Measurements from ENCODE around the gene NCKAP5.

The NCKAP5 gene

DNA sequence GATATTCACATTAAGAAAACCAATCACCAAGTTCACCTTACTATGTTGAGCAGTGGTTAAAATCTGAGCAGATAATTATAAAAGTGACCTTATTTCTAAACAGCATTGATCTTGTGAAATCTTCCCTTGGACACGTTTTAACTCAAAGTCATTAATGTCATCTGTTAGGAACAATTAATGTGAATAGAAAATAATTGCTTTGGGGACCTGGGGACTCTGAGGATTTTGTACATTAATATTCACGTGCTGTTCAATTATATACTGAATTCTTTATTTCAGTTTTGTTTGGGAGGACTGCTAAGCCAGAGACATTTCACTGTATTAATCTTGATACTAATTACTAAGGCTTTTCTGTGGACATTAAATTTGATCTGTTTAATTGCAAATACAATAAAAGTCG, 771.2 kb downstream of the NCKAP5 start:
- no peak for ATAC-seq (replicated peaks; ENCODE audit: extremely low read depth, poor library complexity, severe bottlenecking)
- Mint-ChIP-seq H3K27me3 (no peaks in the 10 kb centered on the region), H3K27ac (ENCODE audit: low read depth) (no peak overlapping the region), H3K9me3 (peaks cover 6% of the 10 kb centered on the region), H3K36me3 (ENCODE audit: insufficient read depth) (no peaks in the 10 kb centered on the region), H3K4me3 (no peak overlapping the region), H3K4me1 (no peaks in the 10 kb centered on the region)
- no peak for DNase-seq (ENCODE audit: low spot score in 2 of 2)

DNA sequence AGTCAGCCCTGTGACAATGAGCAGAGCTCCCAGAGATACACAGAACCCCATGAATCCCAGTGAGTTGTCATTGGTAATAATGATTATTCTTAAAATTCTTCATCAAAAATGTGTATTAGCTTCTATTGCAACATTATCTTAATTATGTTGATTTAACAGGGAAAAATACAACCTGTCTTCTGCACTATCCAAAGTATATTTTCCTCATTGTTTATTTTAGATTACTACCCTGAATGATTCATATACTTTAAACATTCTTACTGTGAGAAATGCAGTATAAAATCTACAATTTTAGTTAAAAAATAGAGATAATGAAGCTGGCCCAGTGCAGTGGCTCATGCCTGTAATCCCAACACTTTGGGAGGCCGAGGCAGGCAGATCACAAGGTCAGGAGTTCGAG, 773.0 kb downstream of the NCKAP5 start:
- Mint-ChIP-seq H3K4me3 (no peak overlapping the region), H3K36me3 (ENCODE audit: insufficient read depth) (no peaks in the 10 kb centered on the region), H3K27ac (ENCODE audit: low read depth) (no peak overlapping the region), H3K27me3 (no peaks in the 10 kb centered on the region), H3K4me1 (no peaks in the 10 kb centered on the region), H3K9me3 (peaks cover under 1% of the 10 kb centered on the region)
- ATAC-seq (replicated peaks; ENCODE audit: extremely low read depth, poor library complexity, severe bottlenecking) (no peak), DNase-seq (ENCODE audit: low spot score in 2 of 2) (no peak)

DNA sequence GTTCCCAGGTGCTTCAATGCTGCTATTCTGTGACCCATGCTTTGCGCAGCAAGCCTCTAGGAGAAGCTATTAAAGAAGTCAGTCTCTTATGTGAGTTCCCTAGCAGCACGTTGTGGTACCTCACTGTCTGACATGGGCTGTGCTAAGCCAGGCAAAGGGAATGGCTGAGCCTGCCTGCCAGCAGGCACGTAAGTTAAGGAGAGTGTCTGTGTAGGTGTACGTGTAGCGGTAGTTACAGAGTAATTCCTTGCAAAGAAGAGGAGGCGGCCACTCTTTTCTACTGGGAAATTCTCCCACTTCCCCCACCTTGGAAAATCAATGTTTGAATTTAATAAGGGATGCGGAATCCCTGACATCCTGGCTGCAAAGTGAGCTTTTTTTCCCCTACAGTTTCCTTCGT, 774.7 kb downstream of the NCKAP5 start:
- DNase-seq (ENCODE audit: low spot score in 2 of 2) (no peak), ATAC-seq (replicated peaks; ENCODE audit: extremely low read depth, poor library complexity, severe bottlenecking) (no peak)
- H3K9me3 Mint-ChIP-seq, result no peaks in the 10 kb centered on the region
- H3K4me3 Mint-ChIP-seq, result no peak overlapping the region
- H3K4me1 Mint-ChIP-seq, result no peaks in the 10 kb centered on the region
- no peaks in the 10 kb centered on the region for H3K36me3 Mint-ChIP-seq (ENCODE audit: insufficient read depth)
- H3K27ac Mint-ChIP-seq (ENCODE audit: low read depth), result no peak overlapping the region
- no peaks in the 10 kb centered on the region for H3K27me3 Mint-ChIP-seq

DNA sequence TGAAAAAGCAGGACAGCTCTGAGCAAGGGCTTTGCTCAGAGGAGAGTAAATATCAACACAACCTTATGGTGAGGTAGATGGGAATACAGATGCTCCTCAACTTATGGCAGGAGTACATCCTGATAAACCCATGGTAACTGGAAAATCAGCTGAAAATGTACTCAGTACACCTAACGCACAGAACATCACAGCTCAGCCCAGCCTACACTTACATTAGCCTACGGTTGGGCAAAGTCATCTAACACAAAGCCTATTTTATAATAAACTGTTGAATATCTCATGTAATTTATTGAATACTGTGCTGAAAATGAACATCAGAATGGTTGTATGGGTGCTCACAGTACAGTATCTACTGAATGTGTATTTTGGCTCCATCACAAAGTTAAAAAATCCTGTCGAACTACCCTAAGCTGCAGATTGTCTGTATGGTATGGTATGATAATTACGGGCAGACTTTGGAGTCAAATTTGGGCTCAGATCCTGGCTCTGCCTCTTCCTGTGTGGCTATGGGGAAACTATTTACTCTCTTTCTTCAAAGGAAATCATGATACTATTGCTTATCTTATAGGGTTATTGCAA, 778.0 kb downstream of the NCKAP5 start:
- DNase-seq (ENCODE audit: low spot score in 2 of 2) (no peak), ATAC-seq (replicated peaks; ENCODE audit: extremely low read depth, poor library complexity, severe bottlenecking) (no peak)
- no peak overlapping the region for H3K4me3 Mint-ChIP-seq
- H3K9me3 Mint-ChIP-seq, result no peaks in the 10 kb centered on the region
- no peaks in the 10 kb centered on the region for H3K36me3 Mint-ChIP-seq (ENCODE audit: insufficient read depth)
- H3K27me3 Mint-ChIP-seq, result no peaks in the 10 kb centered on the region
- H3K4me1 Mint-ChIP-seq, result no peaks in the 10 kb centered on the region
- no peak overlapping the region for H3K27ac Mint-ChIP-seq (ENCODE audit: low read depth)

DNA sequence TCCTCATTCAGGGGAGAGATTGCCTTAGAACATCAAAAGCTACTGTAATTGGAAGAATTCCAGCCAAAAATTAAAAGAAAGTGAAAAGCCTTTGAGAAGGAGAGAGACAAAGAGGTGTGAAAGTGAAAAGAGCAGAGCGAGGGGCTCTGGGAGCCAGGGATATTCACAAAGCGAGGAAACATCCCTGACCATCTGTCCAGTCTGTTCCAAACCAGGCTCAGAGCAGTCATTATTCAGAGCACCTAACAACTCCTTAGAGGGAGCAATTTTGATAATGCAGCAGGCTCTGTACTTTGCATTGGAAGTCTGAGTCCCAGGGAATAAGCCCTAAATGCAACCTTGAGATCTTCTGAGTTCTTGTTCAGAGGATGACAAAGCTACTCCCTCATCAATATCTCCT, 779.2 kb downstream of the NCKAP5 start:
- no peak overlapping the region for H3K27ac Mint-ChIP-seq (ENCODE audit: low read depth)
- no peak for DNase-seq (ENCODE audit: low spot score in 2 of 2)
- no peaks in the 10 kb centered on the region for H3K9me3 Mint-ChIP-seq

DNA sequence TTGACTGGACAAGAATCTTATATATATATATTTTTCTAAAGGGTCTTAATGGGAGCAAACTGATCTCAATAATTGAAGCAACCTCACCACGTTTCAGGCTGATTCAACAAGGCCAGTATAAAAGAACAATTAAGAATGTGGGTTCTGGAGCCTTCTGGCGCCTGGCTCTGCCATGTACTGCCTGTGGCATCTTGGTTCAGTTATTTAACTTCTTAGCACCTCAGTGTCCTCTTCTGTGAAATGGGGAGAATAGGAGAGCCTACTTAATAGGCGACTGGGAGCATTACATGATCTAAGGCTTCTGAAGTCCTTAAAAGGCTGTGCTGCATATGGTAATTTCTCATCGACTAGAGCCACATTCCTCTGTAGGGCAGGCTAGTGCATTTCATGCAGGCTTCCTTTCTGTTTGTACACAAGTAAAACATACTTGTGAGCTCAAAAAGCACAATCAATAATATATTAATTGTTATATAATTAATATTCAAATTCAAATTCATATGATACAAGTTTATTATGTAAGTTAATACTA, 779.9 kb downstream of the NCKAP5 start:
- H3K27me3 Mint-ChIP-seq, result no peaks in the 10 kb centered on the region
- no peak overlapping the region for H3K4me3 Mint-ChIP-seq
- ATAC-seq (replicated peaks; ENCODE audit: extremely low read depth, poor library complexity, severe bottlenecking), result no peak
- no peaks in the 10 kb centered on the region for H3K4me1 Mint-ChIP-seq
- no peak for DNase-seq (ENCODE audit: low spot score in 2 of 2)
- no peaks in the 10 kb centered on the region for H3K9me3 Mint-ChIP-seq
- no peaks in the 10 kb centered on the region for H3K36me3 Mint-ChIP-seq (ENCODE audit: insufficient read depth)
- no peak overlapping the region for H3K27ac Mint-ChIP-seq (ENCODE audit: low read depth)

More for the DNA sequence above, 779.2 kb downstream of the NCKAP5 start:
- ATAC-seq (replicated peaks; ENCODE audit: extremely low read depth, poor library complexity, severe bottlenecking), result no peak
- H3K27me3 Mint-ChIP-seq, result no peaks in the 10 kb centered on the region
- H3K36me3 Mint-ChIP-seq (ENCODE audit: insufficient read depth), result no peaks in the 10 kb centered on the region
- no peaks in the 10 kb centered on the region for H3K4me1 Mint-ChIP-seq
- H3K4me3 Mint-ChIP-seq, result no peak overlapping the region

DNA sequence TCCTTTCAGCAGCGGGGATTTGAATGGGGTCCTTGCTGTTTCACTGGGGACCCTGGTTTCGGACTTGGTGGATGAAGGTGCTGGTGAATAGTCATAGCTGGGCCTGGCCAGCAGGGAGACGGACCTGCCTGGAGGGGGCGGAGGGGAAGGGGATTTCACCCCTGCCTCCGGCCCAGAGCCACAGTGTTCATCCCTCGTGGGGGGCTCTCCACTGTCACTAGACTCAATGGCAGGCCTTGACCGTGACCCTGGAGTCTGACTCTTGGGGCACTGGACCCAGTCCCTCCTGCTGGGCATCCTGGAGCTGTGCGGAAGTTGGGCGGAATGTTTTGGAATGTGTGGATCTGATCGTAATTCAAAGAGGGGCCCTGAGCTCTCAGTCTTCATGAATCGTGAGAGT, 784.4 kb downstream of the NCKAP5 start:
- H3K27me3 Mint-ChIP-seq, result no peaks in the 10 kb centered on the region
- H3K9me3 Mint-ChIP-seq, result peaks cover 5% of the 10 kb centered on the region
- H3K27ac Mint-ChIP-seq (ENCODE audit: low read depth), result no peak overlapping the region
- no peak for ATAC-seq (replicated peaks; ENCODE audit: extremely low read depth, poor library complexity, severe bottlenecking)
- no peak for DNase-seq (ENCODE audit: low spot score in 2 of 2)
- H3K36me3 Mint-ChIP-seq (ENCODE audit: insufficient read depth), result no peaks in the 10 kb centered on the region
- H3K4me1 Mint-ChIP-seq, result no peaks in the 10 kb centered on the region
- no peak overlapping the region for H3K4me3 Mint-ChIP-seq

DNA sequence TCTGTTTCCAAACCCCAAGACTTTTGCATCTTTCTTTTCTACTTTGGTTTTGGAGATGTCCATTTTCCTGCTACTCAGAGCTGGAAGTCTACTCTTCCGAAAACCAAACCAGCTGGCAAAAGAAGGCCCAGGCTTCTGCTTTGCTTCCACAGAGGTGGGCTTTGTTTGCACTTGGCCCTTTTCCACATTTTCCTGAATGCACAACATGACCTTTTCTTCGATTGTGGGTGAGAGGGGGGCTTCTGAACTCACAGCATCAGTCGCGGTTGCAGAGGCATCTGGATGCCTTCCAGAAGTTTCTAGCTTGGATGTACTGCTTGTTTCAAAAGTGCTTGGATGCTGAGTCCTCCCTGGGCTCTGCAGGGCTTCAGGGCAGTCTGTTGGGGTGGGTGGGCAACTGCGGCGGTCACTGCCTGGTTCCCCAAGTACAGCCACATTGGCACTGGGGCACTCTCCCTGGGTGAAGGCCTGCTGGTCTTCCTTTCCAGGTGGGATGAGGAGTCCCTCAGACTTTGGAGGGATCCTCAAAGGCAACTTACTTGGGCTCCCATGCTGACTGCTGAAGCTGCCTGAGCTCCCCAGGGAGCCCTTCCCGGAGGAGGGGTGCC, 786.0 kb downstream of the NCKAP5 start:
- ATAC-seq (replicated peaks; ENCODE audit: extremely low read depth, poor library complexity, severe bottlenecking) (no peak), DNase-seq (ENCODE audit: low spot score in 2 of 2) (no peak)
- Mint-ChIP-seq H3K36me3 (ENCODE audit: insufficient read depth) (no peaks in the 10 kb centered on the region), H3K9me3 (peaks cover 5% of the 10 kb centered on the region), H3K4me3 (no peak overlapping the region), H3K27me3 (no peaks in the 10 kb centered on the region), H3K4me1 (no peaks in the 10 kb centered on the region), H3K27ac (ENCODE audit: low read depth) (no peak overlapping the region)

DNA sequence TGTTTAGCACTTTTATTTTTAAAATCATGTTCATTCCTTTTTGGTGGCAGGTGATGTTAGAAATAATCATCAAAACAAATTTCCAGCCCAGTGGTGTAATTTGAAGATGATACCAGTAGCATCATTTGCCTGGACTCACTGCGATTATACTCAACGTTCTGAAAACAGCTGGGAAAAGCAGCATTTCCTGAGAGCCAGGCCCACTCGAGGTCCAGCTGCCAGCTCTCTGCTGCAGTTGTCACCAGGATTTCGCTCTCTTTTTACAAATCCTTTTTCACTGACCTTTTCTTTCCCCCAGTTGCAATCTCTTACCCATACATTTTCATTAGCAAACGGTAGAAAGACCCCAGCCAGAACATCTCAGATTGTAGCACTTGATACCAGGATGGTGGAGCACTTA, 787.6 kb downstream of the NCKAP5 start:
- H3K27ac Mint-ChIP-seq (ENCODE audit: low read depth), result no peak overlapping the region
- no peak overlapping the region for H3K4me3 Mint-ChIP-seq
- ATAC-seq (replicated peaks; ENCODE audit: extremely low read depth, poor library complexity, severe bottlenecking), result no peak
- H3K9me3 Mint-ChIP-seq, result peaks cover 11% of the 10 kb centered on the region
- no peaks in the 10 kb centered on the region for H3K36me3 Mint-ChIP-seq (ENCODE audit: insufficient read depth)
- H3K4me1 Mint-ChIP-seq, result no peaks in the 10 kb centered on the region
- no peaks in the 10 kb centered on the region for H3K27me3 Mint-ChIP-seq
- no peak for DNase-seq (ENCODE audit: low spot score in 2 of 2)

DNA sequence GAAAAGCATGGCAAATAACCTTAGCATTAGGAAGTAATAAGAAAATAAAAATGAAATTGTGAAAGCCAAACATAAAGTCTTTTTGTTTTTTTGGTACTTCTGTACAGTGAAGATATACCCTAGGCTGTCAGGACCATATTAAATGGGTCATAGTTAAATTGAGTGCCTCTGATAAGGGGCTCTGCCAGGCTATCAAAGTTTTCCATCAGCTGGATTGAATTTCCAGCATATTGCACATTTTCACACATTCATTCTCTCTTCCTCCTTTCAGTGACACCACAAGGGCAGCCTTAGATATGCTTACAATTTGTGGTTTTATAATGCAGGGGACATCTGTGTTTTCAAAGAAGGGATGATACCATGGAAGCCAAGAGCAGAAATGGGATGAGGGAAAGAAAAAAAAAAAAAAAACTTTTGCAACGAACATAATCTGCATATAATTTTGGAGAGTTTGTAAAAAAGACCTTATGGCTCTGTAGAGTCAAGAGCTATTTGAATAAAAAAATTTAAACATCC, 789.0 kb downstream of the NCKAP5 start:
- Mint-ChIP-seq H3K27ac (ENCODE audit: low read depth) (no peak overlapping the region), H3K9me3 (peaks cover 11% of the 10 kb centered on the region), H3K36me3 (ENCODE audit: insufficient read depth) (no peaks in the 10 kb centered on the region), H3K4me3 (no peak overlapping the region), H3K27me3 (no peaks in the 10 kb centered on the region), H3K4me1 (no peaks in the 10 kb centered on the region)
- DNase-seq (ENCODE audit: low spot score in 2 of 2), result no peak
- no peak for ATAC-seq (replicated peaks; ENCODE audit: extremely low read depth, poor library complexity, severe bottlenecking)

DNA sequence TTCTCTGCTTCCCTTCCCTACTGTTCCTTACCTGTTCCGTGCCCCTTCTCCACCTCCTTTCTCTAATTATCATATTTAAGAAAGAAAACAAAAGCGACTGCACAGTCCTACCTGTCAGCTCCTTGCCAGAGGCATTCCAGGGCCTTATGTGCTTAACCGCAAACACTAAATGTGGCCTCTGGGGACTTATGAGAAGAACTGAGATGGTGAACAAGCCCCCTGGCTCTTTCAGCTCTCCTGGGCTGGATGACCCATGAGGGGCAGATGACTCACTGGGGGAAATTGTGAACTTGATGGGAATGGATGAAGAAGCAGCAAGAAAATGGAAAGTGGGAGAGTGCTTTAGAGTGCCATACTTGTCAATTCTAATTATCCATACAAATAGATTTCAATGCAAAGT, 792.0 kb downstream of the NCKAP5 start:
- ATAC-seq (replicated peaks; ENCODE audit: extremely low read depth, poor library complexity, severe bottlenecking), result no peak
- no peak for DNase-seq (ENCODE audit: low spot score in 2 of 2)

DNA sequence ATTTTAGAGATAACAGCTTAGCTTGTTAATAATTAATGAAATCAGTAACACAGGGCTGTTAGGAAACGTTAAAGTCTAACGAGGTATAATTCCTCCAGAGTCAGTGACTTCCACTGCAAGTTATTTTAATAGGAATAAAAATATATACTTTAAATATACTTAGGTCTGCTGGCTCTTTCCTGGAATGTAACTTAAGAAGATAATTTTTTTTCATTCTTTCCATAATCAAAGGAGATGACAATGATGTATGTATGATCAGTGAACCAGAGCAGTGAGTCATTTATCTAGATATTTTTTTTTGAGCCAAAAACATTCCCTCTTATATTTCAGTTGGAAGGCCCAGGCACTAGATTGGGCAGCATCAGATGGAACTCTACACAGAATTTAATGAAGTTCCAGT, 794.1 kb downstream of the NCKAP5 start:
- no peaks in the 10 kb centered on the region for H3K36me3 Mint-ChIP-seq (ENCODE audit: insufficient read depth)
- no peak overlapping the region for H3K27ac Mint-ChIP-seq (ENCODE audit: low read depth)
- H3K9me3 Mint-ChIP-seq, result peaks cover 6% of the 10 kb centered on the region
- H3K4me3 Mint-ChIP-seq, result no peak overlapping the region
- no peak for ATAC-seq (replicated peaks; ENCODE audit: extremely low read depth, poor library complexity, severe bottlenecking)
- no peak for DNase-seq (ENCODE audit: low spot score in 2 of 2)
- no peaks in the 10 kb centered on the region for H3K27me3 Mint-ChIP-seq
- H3K4me1 Mint-ChIP-seq, result no peaks in the 10 kb centered on the region

More for the DNA sequence above, 792.0 kb downstream of the NCKAP5 start:
- H3K36me3 Mint-ChIP-seq (ENCODE audit: insufficient read depth), result no peaks in the 10 kb centered on the region
- no peak overlapping the region for H3K4me3 Mint-ChIP-seq
- H3K27ac Mint-ChIP-seq (ENCODE audit: low read depth), result no peak overlapping the region
- no peaks in the 10 kb centered on the region for H3K4me1 Mint-ChIP-seq
- peaks cover 11% of the 10 kb centered on the region for H3K9me3 Mint-ChIP-seq
- H3K27me3 Mint-ChIP-seq, result no peaks in the 10 kb centered on the region

DNA sequence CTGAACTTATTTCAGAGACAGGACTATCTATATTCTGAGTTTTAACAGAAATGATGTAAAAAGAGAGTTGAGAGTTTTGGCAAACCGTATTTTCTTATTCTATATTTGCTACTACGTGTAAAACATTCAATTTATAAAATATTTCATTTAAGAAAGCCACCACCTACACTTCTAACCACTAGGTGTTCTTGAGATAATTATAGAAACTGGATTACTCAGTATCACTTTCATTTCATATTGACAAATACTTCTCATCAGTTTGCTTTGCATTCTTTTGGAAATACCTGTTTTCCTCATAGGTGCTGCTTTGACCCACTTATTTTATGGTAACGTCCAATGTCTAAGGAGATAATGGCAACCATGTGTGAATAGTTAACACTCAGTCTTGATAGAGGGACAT, 794.9 kb downstream of the NCKAP5 start:
- Mint-ChIP-seq H3K9me3 (peaks cover 6% of the 10 kb centered on the region), H3K4me1 (no peaks in the 10 kb centered on the region), H3K36me3 (ENCODE audit: insufficient read depth) (no peaks in the 10 kb centered on the region), H3K27ac (ENCODE audit: low read depth) (no peak overlapping the region), H3K27me3 (no peaks in the 10 kb centered on the region), H3K4me3 (no peak overlapping the region)
- ATAC-seq (replicated peaks; ENCODE audit: extremely low read depth, poor library complexity, severe bottlenecking) (no peak), DNase-seq (ENCODE audit: low spot score in 2 of 2) (no peak)
